K562 (cell line): Measurements from ENCODE around the gene EML2. TPM values are rescaled to one million over a fixed set of nuclear protein-coding genes. Genes with fewer than 3 reads are reported as not detected.

Experiments
- COPS2 ChIP-seq: fragments of 450-650 bp; conservative IDR thresholded peaks from 2 replicates; pipeline ENCODE4 v1.6.1; 2016; ENCODE audit warnings: mild to moderate bottlenecking, moderate library complexity
- DACH1 ChIP-seq: fragments of 450-650 bp; IDR thresholded peaks from 2 replicates; pipeline ENCODE4 v1.6.1; 2018; ENCODE audit not compliant: partially characterized antibody
- FOXA1 ChIP-seq: fragments of 450-650 bp; IDR thresholded peaks from 2 replicates; pipeline ENCODE4 v1.6.1; 2016; ENCODE audit warnings: mild to moderate bottlenecking, borderline replicate concordance
- FOXJ2 ChIP-seq: fragments of 200-800 bp; sonication (Bioruptor generic); IDR thresholded peaks from 2 replicates; pipeline ENCODE4 v1.6.1; 2016; ENCODE audit warnings: missing genetic modification characterization, missing compliant biosample characterization
- MCM5 ChIP-seq: fragments of 450-650 bp; IDR thresholded peaks from 2 replicates; pipeline ENCODE4 v1.6.1; 2016; ENCODE audit warnings: low read depth
- MTF1 ChIP-seq: fragments of 250-450 bp; sonication (Bioruptor Pico); IDR thresholded peaks from 2 replicates; pipeline ENCODE4 v1.9.0; 2021; ENCODE audit warnings: moderate library complexity, mild to moderate bottlenecking, inconsistent platforms, borderline replicate concordance
- NCOA2 ChIP-seq, 2 experiments: fragments of 450-650 bp; IDR thresholded peaks; 2 replicates each; pipeline ENCODE4 v1.6.1; 2018; ENCODE audit warnings: mild to moderate bottlenecking in 2 of 2, moderate library complexity in 1 of 2; ENCODE audit not compliant: partially characterized antibody in 2 of 2
- NONO ChIP-seq, 2 experiments: fragments of 200-400 bp in 1 of 2; fragments of 450-650 bp in 1 of 2; formaldehyde crosslinking in 1 of 2; IDR thresholded peaks; 2 replicates each; pipeline ENCODE4 v1.6.1; 2017; ENCODE audit warnings: low read depth in 2 of 2, mild to moderate bottlenecking in 2 of 2, moderate library complexity in 2 of 2, low read length in 1 of 2
- NR1H2 ChIP-seq: sonication (generic); formaldehyde crosslinking; IDR thresholded peaks from 2 replicates; pipeline ENCODE4 v1.4.0; 2020; ENCODE audit warnings: mild to moderate bottlenecking, missing genetic modification reagents
- TCFL5 ChIP-seq: fragments of 250-450 bp; sonication (Bioruptor Pico); conservative IDR thresholded peaks from 2 replicates; pipeline ENCODE4 v1.6.1; 2021; ENCODE audit warnings: mild to moderate bottlenecking, moderate library complexity, matching md5 sums
- TGIF2 ChIP-seq: sonication (generic); formaldehyde crosslinking; IDR thresholded peaks from 2 replicates; pipeline ENCODE4 v1.8.1; 2022; ENCODE audit warnings: mild to moderate bottlenecking, missing genetic modification reagents, moderate library complexity
- WHSC1 ChIP-seq: IDR thresholded peaks from one replicate; pipeline ENCODE4 v1.6.1; 2012; ENCODE audit warnings: low read length, control low read depth, inconsistent platforms
- ZFP30 ChIP-seq: fragments of 250-450 bp; sonication (Bioruptor Pico); IDR thresholded peaks from 2 replicates; pipeline ENCODE4 v1.8.0; 2022; ENCODE audit warnings: moderate library complexity, mild to moderate bottlenecking, inconsistent platforms, borderline replicate concordance
- ZKSCAN3 ChIP-seq: fragments of 250-450 bp; sonication (Bioruptor Pico); IDR thresholded peaks from 2 replicates; pipeline ENCODE4 v1.4.0; 2020
- ZNF444 ChIP-seq: fragments of 250-450 bp; sonication (Bioruptor Pico); IDR thresholded peaks from 2 replicates; pipeline ENCODE4 v1.4.0; 2020; ENCODE audit warnings: mild to moderate bottlenecking, moderate library complexity
- ZNF561 ChIP-seq: fragments of 450-650 bp; formaldehyde crosslinking; conservative IDR thresholded peaks from 2 replicates; pipeline ENCODE4 v1.4.0; 2020; ENCODE audit warnings: mild to moderate bottlenecking, moderate library complexity
- ZNF57 ChIP-seq: fragments of 450-650 bp; formaldehyde crosslinking; IDR thresholded peaks from 2 replicates; pipeline ENCODE4 v1.4.0; 2020; ENCODE audit warnings: mild to moderate bottlenecking, moderate library complexity
- ZNF717 ChIP-seq: fragments of 250-450 bp; sonication (Bioruptor Pico); IDR thresholded peaks from 2 replicates; pipeline ENCODE4 v1.5.0; 2021
- polyA plus RNA-seq, 8 experiments: library from polyadenylated mRNA; depleted of rRNA in 4 of 8; stranded (reverse) in 5 of 8; unstranded in 3 of 8; fragments of >200 nt; fragmentation: Nextera tagmentation in 2 of 8; fragmentation: Illumina TruSeq in 1 of 8; extraction: Ambion mirVana in 2 of 8; extraction: Trizol in 1 of 8; gene quantifications; 2 replicates each; pipeline versions ENCODE4 v1.2.1 to v1.2.3, GENCODE V29; 2011 to 2014; ENCODE audit warnings: inconsistent platforms in 1 of 8, missing spikeins in 1 of 8
- total RNA-seq, 7 experiments: library from RNA; depleted of rRNA in 6 of 7; stranded (reverse); fragments of >200 nt in 6 of 7; fragmentation: Illumina TruSeq in 2 of 7; extraction: Trizol in 2 of 7; gene quantifications; 2 replicates each; pipeline versions ENCODE4 v1.2.1 to v1.2.3, GENCODE V29; 2011 to 2021; ENCODE audit warnings: low replicate concordance in 1 of 7
- TF ChIP-seq, protein P1 (sequence below): fragments of 250-450 bp; sonication (Bioruptor Pico); IDR thresholded peaks from 2 replicates; pipeline ENCODE4 v1.8.0; 2021; ENCODE audit warnings: borderline replicate concordance, mild to moderate bottlenecking, moderate library complexity; ENCODE audit not compliant: poor library complexity, severe bottlenecking
- TF ChIP-seq, protein P2 (sequence below): fragments of 150-350 bp; IDR thresholded peaks from 2 replicates; pipeline ENCODE4 v1.6.1; 2014; ENCODE audit warnings: low read depth, mild to moderate bottlenecking, low read length, borderline replicate concordance
- TF ChIP-seq, protein P3 (sequence below): fragments of 450-650 bp; IDR thresholded peaks from 2 replicates; pipeline ENCODE4 v1.6.1; 2016
- TF ChIP-seq, protein P4 (sequence below), 2 experiments: IDR thresholded peaks; 2 replicates each; pipeline ENCODE4 v1.6.1; 2012; ENCODE audit warnings: improper control_type of control experiment in 2 of 2, low read depth in 2 of 2, low read length in 2 of 2, borderline replicate concordance in 1 of 2

Gene EML2
- total and polyA plus RNA-seq, 9 of the 15 experiments (the other 6 are each of a cell fraction or from before 2014, with no cell fraction given), result 2.6 to 69.6 (median 24.8) TPM

DNA sequence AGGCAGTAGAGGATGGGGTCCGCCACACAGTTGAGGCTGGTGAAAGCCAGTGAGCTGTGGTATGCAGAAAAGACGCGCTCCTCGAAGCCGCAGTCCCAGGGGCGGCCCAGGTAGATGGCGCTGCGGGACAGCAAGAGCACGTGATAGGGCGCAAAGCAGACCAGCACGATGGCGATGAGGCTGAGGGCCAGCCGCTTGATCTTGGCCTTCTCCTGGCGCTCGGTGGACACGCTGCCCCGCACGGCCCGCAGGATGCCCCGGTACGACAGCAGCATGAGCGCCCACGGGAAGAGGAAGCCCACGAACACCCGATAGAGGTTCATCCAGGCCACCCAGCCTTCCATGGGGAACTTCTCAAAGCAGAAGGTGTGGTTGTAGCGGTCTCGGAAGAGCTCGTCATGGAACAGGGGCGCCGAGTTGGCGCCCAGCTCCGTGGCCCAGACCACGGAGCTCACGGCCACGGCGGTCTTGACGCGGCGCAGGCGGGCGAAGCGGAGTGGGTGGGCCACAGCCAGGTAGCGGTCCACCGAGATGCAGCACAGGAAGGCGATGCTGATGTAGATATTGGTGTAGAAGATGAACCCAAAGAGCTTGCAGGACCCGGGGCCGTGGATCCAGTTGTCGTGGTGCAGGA, 48.1 kb downstream of the EML2 start (continued):
- TF ChIP-seq ZNF561 (CRISPR knock-in tag) (no peak), MTF1 (CRISPR knock-in tag) (no peak), MCM5 (no peak), ZKSCAN3 (no peak), ZNF57 (CRISPR knock-in tag) (no peak), TCFL5 (CRISPR knock-in tag) (no peak), FOXJ2 (tag) (no peak), WHSC1 (no peak), TGIF2 (CRISPR knock-in tag) (no peak), FOXA1 (no peak), ZNF717 (CRISPR knock-in tag) (no peak), ZFP30 (CRISPR knock-in tag) (no peak), NCOA2 (IDR thresholded peaks at IDR 0.05; ENCODE audit: partially characterized antibody in 2 of 2) (no peak), DACH1 (no peak), NR1H2 (CRISPR knock-in tag) (peak; percentile 43; the same call in 1 of the 2 replicates), COPS2 (no peak), ZNF444 (no peak), NONO (IDR thresholded peaks at IDR 0.05; ENCODE audit: low read depth in 2 of 2, low read length in 1 of 2) (0 out of 4 replicates have a peak, but pooled peaks of 1 of the 2 experiments have one; percentile 19)
- TF ChIP-seq, protein P1, sequence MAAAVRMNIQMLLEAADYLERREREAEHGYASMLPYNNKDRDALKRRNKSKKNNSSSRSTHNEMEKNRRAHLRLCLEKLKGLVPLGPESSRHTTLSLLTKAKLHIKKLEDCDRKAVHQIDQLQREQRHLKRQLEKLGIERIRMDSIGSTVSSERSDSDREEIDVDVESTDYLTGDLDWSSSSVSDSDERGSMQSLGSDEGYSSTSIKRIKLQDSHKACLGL, result no peak
- TF ChIP-seq, protein P2, sequence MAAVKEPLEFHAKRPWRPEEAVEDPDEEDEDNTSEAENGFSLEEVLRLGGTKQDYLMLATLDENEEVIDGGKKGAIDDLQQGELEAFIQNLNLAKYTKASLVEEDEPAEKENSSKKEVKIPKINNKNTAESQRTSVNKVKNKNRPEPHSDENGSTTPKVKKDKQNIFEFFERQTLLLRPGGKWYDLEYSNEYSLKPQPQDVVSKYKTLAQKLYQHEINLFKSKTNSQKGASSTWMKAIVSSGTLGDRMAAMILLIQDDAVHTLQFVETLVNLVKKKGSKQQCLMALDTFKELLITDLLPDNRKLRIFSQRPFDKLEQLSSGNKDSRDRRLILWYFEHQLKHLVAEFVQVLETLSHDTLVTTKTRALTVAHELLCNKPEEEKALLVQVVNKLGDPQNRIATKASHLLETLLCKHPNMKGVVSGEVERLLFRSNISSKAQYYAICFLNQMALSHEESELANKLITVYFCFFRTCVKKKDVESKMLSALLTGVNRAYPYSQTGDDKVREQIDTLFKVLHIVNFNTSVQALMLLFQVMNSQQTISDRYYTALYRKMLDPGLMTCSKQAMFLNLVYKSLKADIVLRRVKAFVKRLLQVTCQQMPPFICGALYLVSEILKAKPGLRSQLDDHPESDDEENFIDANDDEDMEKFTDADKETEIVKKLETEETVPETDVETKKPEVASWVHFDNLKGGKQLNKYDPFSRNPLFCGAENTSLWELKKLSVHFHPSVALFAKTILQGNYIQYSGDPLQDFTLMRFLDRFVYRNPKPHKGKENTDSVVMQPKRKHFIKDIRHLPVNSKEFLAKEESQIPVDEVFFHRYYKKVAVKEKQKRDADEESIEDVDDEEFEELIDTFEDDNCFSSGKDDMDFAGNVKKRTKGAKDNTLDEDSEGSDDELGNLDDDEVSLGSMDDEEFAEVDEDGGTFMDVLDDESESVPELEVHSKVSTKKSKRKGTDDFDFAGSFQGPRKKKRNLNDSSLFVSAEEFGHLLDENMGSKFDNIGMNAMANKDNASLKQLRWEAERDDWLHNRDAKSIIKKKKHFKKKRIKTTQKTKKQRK, result no peak
- TF ChIP-seq, protein P3, sequence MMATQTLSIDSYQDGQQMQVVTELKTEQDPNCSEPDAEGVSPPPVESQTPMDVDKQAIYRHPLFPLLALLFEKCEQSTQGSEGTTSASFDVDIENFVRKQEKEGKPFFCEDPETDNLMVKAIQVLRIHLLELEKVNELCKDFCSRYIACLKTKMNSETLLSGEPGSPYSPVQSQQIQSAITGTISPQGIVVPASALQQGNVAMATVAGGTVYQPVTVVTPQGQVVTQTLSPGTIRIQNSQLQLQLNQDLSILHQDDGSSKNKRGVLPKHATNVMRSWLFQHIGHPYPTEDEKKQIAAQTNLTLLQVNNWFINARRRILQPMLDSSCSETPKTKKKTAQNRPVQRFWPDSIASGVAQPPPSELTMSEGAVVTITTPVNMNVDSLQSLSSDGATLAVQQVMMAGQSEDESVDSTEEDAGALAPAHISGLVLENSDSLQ, result no peak
- TF ChIP-seq, protein P4, sequence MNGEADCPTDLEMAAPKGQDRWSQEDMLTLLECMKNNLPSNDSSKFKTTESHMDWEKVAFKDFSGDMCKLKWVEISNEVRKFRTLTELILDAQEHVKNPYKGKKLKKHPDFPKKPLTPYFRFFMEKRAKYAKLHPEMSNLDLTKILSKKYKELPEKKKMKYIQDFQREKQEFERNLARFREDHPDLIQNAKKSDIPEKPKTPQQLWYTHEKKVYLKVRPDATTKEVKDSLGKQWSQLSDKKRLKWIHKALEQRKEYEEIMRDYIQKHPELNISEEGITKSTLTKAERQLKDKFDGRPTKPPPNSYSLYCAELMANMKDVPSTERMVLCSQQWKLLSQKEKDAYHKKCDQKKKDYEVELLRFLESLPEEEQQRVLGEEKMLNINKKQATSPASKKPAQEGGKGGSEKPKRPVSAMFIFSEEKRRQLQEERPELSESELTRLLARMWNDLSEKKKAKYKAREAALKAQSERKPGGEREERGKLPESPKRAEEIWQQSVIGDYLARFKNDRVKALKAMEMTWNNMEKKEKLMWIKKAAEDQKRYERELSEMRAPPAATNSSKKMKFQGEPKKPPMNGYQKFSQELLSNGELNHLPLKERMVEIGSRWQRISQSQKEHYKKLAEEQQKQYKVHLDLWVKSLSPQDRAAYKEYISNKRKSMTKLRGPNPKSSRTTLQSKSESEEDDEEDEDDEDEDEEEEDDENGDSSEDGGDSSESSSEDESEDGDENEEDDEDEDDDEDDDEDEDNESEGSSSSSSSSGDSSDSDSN (IDR thresholded peaks at IDR 0.05; ENCODE audit: borderline replicate concordance in 1 of 2, low read depth in 2 of 2, low read length in 2 of 2), result peak in 1 of 2 experiments; percentile 73; a peak in 1 of 4 replicates
